ENCODE data around the gene TEX52.

DNA sequence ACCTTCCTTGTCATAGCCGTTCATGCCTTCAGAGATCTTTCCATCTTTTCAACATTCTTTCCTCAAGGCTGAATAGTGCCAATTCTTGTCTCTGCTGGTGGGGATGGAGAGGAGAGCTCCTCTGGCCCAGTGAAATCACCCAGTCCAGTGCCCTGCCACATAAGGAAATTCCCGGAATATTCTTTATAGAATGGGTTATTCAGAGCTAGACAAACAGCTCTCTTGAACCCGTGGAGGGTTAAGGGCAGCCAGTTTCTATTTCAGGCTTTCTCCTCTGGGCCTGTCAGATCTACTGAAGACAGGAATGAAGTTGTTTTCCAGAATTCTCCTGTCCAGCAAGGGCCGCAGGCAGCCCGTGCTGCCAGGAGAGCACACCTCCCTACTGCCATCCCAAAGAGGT is 13.9 kb downstream of the TEX52 start:
- TF ChIP-seq, protein P1, sequence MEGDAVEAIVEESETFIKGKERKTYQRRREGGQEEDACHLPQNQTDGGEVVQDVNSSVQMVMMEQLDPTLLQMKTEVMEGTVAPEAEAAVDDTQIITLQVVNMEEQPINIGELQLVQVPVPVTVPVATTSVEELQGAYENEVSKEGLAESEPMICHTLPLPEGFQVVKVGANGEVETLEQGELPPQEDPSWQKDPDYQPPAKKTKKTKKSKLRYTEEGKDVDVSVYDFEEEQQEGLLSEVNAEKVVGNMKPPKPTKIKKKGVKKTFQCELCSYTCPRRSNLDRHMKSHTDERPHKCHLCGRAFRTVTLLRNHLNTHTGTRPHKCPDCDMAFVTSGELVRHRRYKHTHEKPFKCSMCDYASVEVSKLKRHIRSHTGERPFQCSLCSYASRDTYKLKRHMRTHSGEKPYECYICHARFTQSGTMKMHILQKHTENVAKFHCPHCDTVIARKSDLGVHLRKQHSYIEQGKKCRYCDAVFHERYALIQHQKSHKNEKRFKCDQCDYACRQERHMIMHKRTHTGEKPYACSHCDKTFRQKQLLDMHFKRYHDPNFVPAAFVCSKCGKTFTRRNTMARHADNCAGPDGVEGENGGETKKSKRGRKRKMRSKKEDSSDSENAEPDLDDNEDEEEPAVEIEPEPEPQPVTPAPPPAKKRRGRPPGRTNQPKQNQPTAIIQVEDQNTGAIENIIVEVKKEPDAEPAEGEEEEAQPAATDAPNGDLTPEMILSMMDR (conservative IDR thresholded peaks at IDR 0.05; ENCODE audit: low read length), result no peak
- no peak for TF ChIP-seq EZH2phosphoT487 (IDR thresholded peaks at IDR 0.05; ENCODE audit: borderline replicate concordance, low read depth, low read length)

All from OCI-LY7 (cell line).